Stimulated activated CD4-positive, alpha-beta T cell treated with anti-CD3 and anti-CD28 coated beads, Interleukin-4, amount 100 ng/mL, for 4 hours (primary cell): ENCODE measurements around the gene PHKA2.

Experiments used
- DNase-seq, 2 experiments: peaks; one replicate each; pipeline ENCODE4 v3.0.0-alpha.2; 2020

PHKA2 gene

GRCh38 chrX:18924507-18925088 is 59.3 kb downstream of the PHKA2 start:
- DNase-seq = no peak

DNA sequence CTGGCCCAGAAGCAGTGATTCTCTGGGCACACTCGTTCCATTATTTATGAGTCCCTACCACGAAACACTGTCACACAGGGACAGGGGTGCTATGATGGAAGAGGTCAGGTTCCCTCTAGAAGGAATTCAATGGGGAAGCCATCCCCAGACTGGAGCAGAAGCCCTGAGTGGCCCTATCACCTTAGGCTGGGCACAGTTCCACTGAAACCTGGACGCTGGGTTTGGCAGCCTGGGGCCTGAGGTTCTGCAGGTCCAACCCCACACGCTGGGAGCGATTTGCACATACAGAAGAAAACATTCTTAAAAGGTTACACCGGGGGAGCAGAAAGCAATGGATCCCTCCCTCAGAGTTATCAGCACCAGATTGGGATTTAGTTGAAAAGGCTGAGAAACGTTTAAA is 63.3 kb downstream of the PHKA2 start:
- DNase-seq = no peak

- no peak for DNase-seq
Observed at GRCh38 chrX:18920079-18920478, 63.8 kb downstream of the PHKA2 start.

- no peak for DNase-seq
Observed at GRCh38 chrX:18917831-18918230, 66.1 kb downstream of the PHKA2 start.

DNA sequence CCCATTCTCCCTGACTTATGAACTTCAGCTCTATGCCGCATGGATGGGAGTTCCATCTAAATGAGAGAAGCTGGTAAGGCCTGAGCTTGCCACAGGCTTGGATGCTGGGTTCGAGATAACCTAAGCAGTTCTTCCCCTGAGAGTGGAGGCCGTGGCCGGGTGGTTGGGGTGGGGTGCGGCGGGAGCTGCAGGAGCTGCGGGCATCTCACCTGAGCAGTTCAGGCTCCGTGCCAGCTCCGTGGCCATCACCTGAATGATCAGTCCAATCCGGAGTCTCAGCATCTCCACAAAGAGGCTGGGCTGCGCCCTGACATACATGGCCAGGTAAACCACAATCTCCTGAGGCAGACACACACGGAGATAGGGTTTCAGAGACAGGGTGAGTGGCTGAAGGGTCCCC is 77.6 kb downstream of the PHKA2 start:
- no peak for DNase-seq

DNA sequence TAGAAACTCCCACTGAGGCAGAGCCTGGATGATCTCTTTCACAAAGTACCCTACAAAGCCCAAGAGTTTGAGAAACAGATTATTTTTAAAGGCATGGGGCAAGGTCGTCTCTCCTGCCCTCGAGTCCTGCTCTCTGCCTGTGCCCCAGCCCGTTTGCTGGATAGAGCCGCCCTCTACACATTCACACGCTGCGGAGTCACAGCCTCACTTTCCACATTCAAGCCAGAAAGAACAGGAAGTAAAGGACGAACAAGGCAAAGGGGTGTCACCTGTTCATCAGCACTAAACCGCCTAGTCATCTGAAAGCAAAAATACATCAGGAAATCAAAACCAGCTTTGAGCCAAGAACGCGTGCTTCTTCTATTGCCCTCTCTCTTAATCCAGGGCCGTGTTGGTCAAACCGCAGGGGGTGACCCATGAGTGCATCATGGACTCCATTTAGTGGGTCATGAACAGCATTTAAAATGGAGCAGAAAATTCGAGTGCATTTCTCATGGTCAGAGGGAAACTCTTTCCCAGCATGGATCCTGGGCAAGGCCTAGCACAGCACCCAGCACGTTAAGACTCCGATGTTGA is 83.4 kb downstream of the PHKA2 start:
- DNase-seq = no peak

GRCh38 chrX:18899796-18900380 is 84.0 kb downstream of the PHKA2 start:
- no peak for DNase-seq

GRCh38 chrX:18898492-18898891 is 85.4 kb downstream of the PHKA2 start:
- no peak for DNase-seq

DNA sequence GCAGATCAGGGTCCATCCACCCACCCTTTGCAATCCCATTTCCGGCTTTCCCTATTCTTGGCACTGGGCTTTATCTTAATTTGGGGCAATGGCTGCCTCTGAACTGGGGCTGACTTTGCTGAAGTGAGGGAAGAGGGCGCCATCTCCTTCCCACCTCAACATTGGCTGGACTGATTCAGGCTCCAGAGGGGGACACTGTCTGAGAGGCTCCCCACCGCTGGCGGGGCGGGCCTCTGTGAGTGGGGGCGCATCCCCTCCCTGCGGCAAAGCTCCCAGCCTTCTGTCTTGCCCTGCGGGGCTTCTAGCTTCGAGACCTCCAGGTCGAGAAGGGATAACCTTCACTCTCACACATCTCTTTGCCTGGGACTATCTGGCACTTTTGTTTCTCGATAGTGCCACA is 85.8 kb downstream of the PHKA2 start:
- DNase-seq = no peak

DNA sequence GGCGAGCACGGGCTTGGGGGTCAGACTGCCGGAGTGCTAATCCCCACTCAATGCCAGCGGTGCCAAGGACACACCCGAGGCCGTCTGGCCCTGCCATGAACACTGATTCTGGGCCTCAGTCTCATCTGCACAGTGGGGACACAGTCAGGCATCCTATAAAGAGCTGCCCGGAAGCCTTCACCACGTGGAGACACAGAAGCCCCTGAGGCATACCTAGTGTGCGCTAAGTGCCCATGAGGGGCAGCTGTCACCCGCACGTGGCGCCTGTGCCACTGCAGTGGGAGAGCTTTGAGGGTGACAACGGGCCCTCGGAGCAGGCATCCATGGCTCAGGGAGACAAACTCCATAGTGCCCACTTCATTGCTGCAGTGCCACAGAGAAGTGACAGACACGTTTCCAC is 86.3 kb downstream of the PHKA2 start:
- no peak for DNase-seq

GRCh38 chrX:18896680-18897544 is 87.0 kb downstream of the PHKA2 start:
- no peak for DNase-seq

GRCh38 chrX:18895189-18895951 is 88.5 kb downstream of the PHKA2 start:
- no peak for DNase-seq

GRCh38 chrX:18894156-18894555 is 89.8 kb downstream of the PHKA2 start:
- DNase-seq = no peak

GRCh38 chrX:18893536-18893935 is 90.4 kb downstream of the PHKA2 start:
- no peak for DNase-seq

- no peak for DNase-seq
Observed at GRCh38 chrX:18892899-18893298, 91.0 kb downstream of the PHKA2 start.

- DNase-seq = no peak
Observed at GRCh38 chrX:18891548-18891945, 92.4 kb downstream of the PHKA2 start.

GRCh38 chrX:18890724-18891547 is 93.0 kb downstream of the PHKA2 start:
- no peak for DNase-seq

DNA sequence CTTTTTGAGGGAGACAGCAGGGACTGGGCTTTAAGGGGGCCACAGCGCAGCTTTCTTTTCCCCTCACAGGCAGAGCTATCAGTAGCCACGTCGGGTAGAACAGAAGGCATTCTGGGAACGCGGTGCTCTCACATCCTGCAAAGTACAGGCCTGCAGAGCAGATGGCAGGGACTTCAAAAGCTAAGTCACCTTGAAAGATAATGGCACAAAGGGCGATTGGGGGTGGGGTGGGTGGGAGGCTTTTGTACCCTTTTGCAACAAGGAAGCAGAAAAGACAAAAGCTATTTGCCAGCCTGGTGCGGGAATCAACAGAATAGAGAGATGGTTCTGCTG is 93.9 kb downstream of the PHKA2 start:
- no peak for DNase-seq

DNA sequence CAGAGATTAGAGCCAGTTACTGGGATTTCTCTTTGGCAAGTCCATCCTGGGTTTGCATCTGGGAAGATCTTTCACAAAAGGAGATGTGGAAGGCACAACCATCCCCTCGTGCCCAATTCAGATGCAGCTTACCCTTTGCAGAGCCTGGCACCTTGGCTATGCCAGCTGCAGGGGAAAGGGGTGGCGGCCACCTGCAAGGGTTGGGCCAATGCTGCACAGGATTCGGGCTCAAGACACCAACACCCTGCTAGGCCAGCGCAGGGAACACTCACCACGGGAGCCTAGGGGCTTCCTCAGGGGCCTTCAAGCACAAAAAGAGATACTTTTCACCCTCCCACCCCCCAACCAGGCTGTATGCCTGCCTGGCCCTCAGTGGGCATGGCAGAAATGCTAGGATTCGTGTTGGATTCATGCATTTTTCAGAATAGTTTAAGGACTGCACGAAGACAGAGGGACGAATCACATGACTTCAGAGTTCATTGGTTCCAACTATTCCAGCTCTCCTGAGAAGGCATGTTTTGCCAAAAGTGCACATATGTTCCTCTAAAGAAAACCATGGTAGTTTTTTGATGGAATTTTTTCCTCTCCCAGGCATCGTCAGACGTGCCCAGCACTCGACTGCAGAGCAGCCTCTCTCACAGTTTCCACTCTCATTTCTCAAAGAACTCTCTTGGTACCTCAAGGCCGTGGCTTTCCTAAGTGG is 94.4 kb downstream of the PHKA2 start:
- no peak for DNase-seq

- DNase-seq = no peak
Observed at GRCh38 chrX:18888281-18888680, 95.6 kb downstream of the PHKA2 start.

- no peak for DNase-seq
Observed at GRCh38 chrX:18887825-18888212, 96.1 kb downstream of the PHKA2 start.
